GM19324 (cell line): ENCODE results near the gene REL.
"Not testable (repeated sequence)": the region's sequence is repeated elsewhere in the genome, so short reads cannot be mapped to it uniquely, and the experiment has no call there.

ENCODE experiments used
- ATAC-seq: cut with Tn5 transposase; IDR thresholded peaks from one replicate; pipeline ENCODE4 v1.9.1; 2021; ENCODE audit warnings: mild to moderate bottlenecking, moderate library complexity; ENCODE audit not compliant: unreplicated experiment, low FRiP score

The REL gene

GRCh38 chr2:60867007-60867406 is 14.4 kb upstream of the REL start:
- ATAC-seq, result no peak

- no peak for ATAC-seq
These were observed 13.5 kb upstream of the REL start for GRCh38 chr2:60867848-60868247.

- ATAC-seq, result no peak
These were observed 12.6 kb upstream of the REL start for GRCh38 chr2:60868589-60869273.

GRCh38 chr2:60872510-60872928 is 8.9 kb upstream of the REL start:
- no peak for ATAC-seq

GRCh38 chr2:60873381-60873780 is 8.0 kb upstream of the REL start:
- ATAC-seq, result peak; percentile 50

GRCh38 chr2:60875520-60875919 is 5.9 kb upstream of the REL start:
- ATAC-seq, result no peak

- no peak for ATAC-seq
These were observed 729 bp upstream of the REL start for GRCh38 chr2:60880643-60881046.

GRCh38 chr2:60882971-60883753 is 1.8 kb downstream of the REL start:
- no peak for ATAC-seq

GRCh38 chr2:60883896-60884295 is 2.5 kb downstream of the REL start:
- ATAC-seq, result no peak

GRCh38 chr2:60884800-60885199 is 3.4 kb downstream of the REL start:
- ATAC-seq, result no peak

GRCh38 chr2:60885683-60886082 is 4.3 kb downstream of the REL start:
- ATAC-seq, result no peak

GRCh38 chr2:60886991-60887390 is 5.6 kb downstream of the REL start:
- ATAC-seq, result no peak

GRCh38 chr2:60888853-60889252 is 7.5 kb downstream of the REL start:
- no peak for ATAC-seq

- not testable (repeated sequence) for ATAC-seq
These were observed 8.4 kb downstream of the REL start for GRCh38 chr2:60889581-60890392.

- no peak for ATAC-seq
These were observed 9.0 kb downstream of the REL start for GRCh38 chr2:60890393-60890707.

GRCh38 chr2:60891180-60891579 is 9.8 kb downstream of the REL start:
- ATAC-seq, result no peak

- no peak for ATAC-seq
These were observed 17.2 kb downstream of the REL start for GRCh38 chr2:60898567-60898966.

- peak; percentile 53 for ATAC-seq
These were observed 18.0 kb downstream of the REL start for GRCh38 chr2:60899230-60899891.

GRCh38 chr2:60899892-60900249 is 18.5 kb downstream of the REL start:
- no peak for ATAC-seq

- ATAC-seq, result not testable (repeated sequence)
These were observed 19.9 kb downstream of the REL start for GRCh38 chr2:60901296-60901695.

- ATAC-seq, result not testable (repeated sequence)
These were observed 24.5 kb downstream of the REL start for GRCh38 chr2:60905867-60906266.
